Inflammatory macrophage (primary cell): ENCODE results near the gene UGT2B10.

Source experiments
- DNase-seq, 2 donors: peaks; one replicate each; pipeline ENCODE4 v3.0.0-alpha.2; 2020 to 2022

UGT2B10 gene

GRCh38 chr4:68871809-68872642 lies 56.2 kb downstream of the UGT2B10 start:
- no peak for DNase-seq

- DNase-seq, result no peak
These were observed 57.1 kb downstream of the UGT2B10 start for GRCh38 chr4:68872643-68873502.

- DNase-seq, result no peak
These were observed 58.7 kb downstream of the UGT2B10 start for GRCh38 chr4:68874507-68874906.

- no peak for DNase-seq
These were observed 61.8 kb downstream of the UGT2B10 start for GRCh38 chr4:68877555-68877954.

- DNase-seq, result no peak
These were observed 62.3 kb downstream of the UGT2B10 start for GRCh38 chr4:68878048-68878447.
